ENCODE data around the gene SLC9A7. TPM values are rescaled to one million over a fixed set of nuclear protein-coding genes. Genes with fewer than 3 reads are reported as not detected.

The SLC9A7 gene
- total and polyA plus RNA-seq, 8 donors: 0.29 to 25.6 (median 9.1) TPM

GRCh38 chrX:46571423-46572339 lies 187.2 kb downstream of the SLC9A7 start:
- intact Hi-C loops (cut with DNase I; ENCODE audit: low total_unique reads): no loop called here
- Histone ChIP-seq H3K4me3 (no peak overlapping the region), H3K27me3 (peaks cover 0 to 18% (median 10%) of the 10 kb centered on the region in 3 donors), H3K9me3 (no peaks in the 10 kb centered on the region), H3K36me3 (no peaks in the 10 kb centered on the region), H3K27ac (no peak overlapping the region), H3K4me1 (peaks cover 0 to 34% (median 21%) of the 10 kb centered on the region in 4 donors)
- 57 to 76% (median 73%) methylated on average over 9 to 10 of the region's 10 CpGs for WGBS, 5 donors
- DNase-seq: no peak
- no peak for TF ChIP-seq CTCF (IDR thresholded peaks at IDR 0.05)
- TF ChIP-seq POLR2A (IDR thresholded peaks at IDR 0.05): no peak
- no peak for TF ChIP-seq EP300 (IDR thresholded peaks at IDR 0.05)
- no peak for TF ChIP-seq POLR2AphosphoS5 (IDR thresholded peaks at IDR 0.05)

GRCh38 chrX:46569621-46570020 lies 189.3 kb downstream of the SLC9A7 start:
- no peak for TF ChIP-seq CTCF (IDR thresholded peaks at IDR 0.05)
- no peak for TF ChIP-seq POLR2AphosphoS5 (IDR thresholded peaks at IDR 0.05)
- TF ChIP-seq EP300 (IDR thresholded peaks at IDR 0.05): no peak
- no peak for TF ChIP-seq POLR2A (IDR thresholded peaks at IDR 0.05)
- H3K36me3 ChIP-seq: no peaks in the 10 kb centered on the region
- no peak overlapping the region for H3K4me3 ChIP-seq
- peaks cover 0 to 19% (median 11%) of the 10 kb centered on the region in 4 donors for H3K4me1 ChIP-seq
- no peaks in the 10 kb centered on the region for H3K9me3 ChIP-seq
- H3K27ac ChIP-seq: no peak overlapping the region
- H3K27me3 ChIP-seq: peaks cover 0 to 5% (median 4%) of the 10 kb centered on the region in 3 donors
- DNase-seq: no peak
- intact Hi-C loops (cut with DNase I; ENCODE audit: low total_unique reads): loop anchor here (10.0 kb wide), 1 partner anchor 75 kb away; no protein-coding TSS in a partner anchor

- TF ChIP-seq POLR2AphosphoS5 (IDR thresholded peaks at IDR 0.05) (no peak), EP300 (IDR thresholded peaks at IDR 0.05) (no peak), CTCF (IDR thresholded peaks at IDR 0.05) (no peak), POLR2A (IDR thresholded peaks at IDR 0.05) (no peak)
- no peaks in the 10 kb centered on the region for H3K27me3 ChIP-seq
- H3K27ac ChIP-seq: no peak overlapping the region
- H3K36me3 ChIP-seq: no peaks in the 10 kb centered on the region
- H3K9me3 ChIP-seq: no peaks in the 10 kb centered on the region
- intact Hi-C loops (cut with DNase I; ENCODE audit: low total_unique reads): loop anchor here (10.0 kb wide), 1 partner anchor 77 kb away; no protein-coding TSS in a partner anchor
- no peaks in the 10 kb centered on the region for H3K4me1 ChIP-seq
- DNase-seq: no peak
- H3K4me3 ChIP-seq: no peak overlapping the region
These were observed 191.5 kb downstream of the SLC9A7 start for GRCh38 chrX:46567388-46567787.

GRCh38 chrX:46561824-46562657 lies 196.9 kb downstream of the SLC9A7 start:
- H3K4me1 ChIP-seq: no peaks in the 10 kb centered on the region
- intact Hi-C loops (cut with DNase I; ENCODE audit: low total_unique reads): loop anchor here (10.0 kb wide), 1 partner anchor 83 kb away; no protein-coding TSS in a partner anchor
- WGBS, 5 donors: 47 to 68% (median 66%) methylated on average over 5 to 6 of the region's 6 CpGs
- no peaks in the 10 kb centered on the region for H3K36me3 ChIP-seq
- TF ChIP-seq CTCF (IDR thresholded peaks at IDR 0.05) (no peak), EP300 (IDR thresholded peaks at IDR 0.05) (no peak), POLR2A (IDR thresholded peaks at IDR 0.05) (no peak), POLR2AphosphoS5 (IDR thresholded peaks at IDR 0.05) (no peak)
- no peak overlapping the region for H3K4me3 ChIP-seq
- DNase-seq: peak; percentile 15 to 41
- no peaks in the 10 kb centered on the region for H3K27me3 ChIP-seq
- H3K9me3 ChIP-seq: no peaks in the 10 kb centered on the region
- no peak overlapping the region for H3K27ac ChIP-seq
